Nephron (organoid): ENCODE data around the gene SPIRE2.
"Not testable (repeated sequence)": the region's sequence is repeated elsewhere in the genome, so short reads cannot be mapped to it uniquely, and the experiment has no call there.

Source experiments
- H3K27ac Mint-ChIP-seq, 3 experiments: 2 replicates each; pipeline ENCODE4 v1.8.0; 2020; ENCODE audit warnings: mixed read lengths in 3 of 3, mild to moderate bottlenecking in 2 of 3, moderate library complexity in 1 of 3
- H3K27me3 Mint-ChIP-seq: 2 replicates; pipeline ENCODE4 v1.8.0; 2021; ENCODE audit warnings: low read depth, mild to moderate bottlenecking, moderate library complexity, mixed read lengths
- H3K36me3 Mint-ChIP-seq: 2 replicates; pipeline ENCODE4 v1.8.0; 2020; ENCODE audit warnings: low read depth, mixed read lengths
- H3K4me1 Mint-ChIP-seq: 2 replicates; pipeline ENCODE4 v1.8.0; 2020; ENCODE audit warnings: mixed read lengths
- H3K4me3 Mint-ChIP-seq, 3 experiments: 2 replicates each; pipeline ENCODE4 v1.8.0; 2020; ENCODE audit warnings: mild to moderate bottlenecking in 3 of 3, mixed read lengths in 3 of 3, moderate library complexity in 2 of 3
- H3K9me3 Mint-ChIP-seq: 2 replicates; pipeline ENCODE4 v1.8.0; 2020; ENCODE audit warnings: mixed read lengths
- CTCF ChIP-seq, 3 experiments: fragments of 200-600 bp; sonication (generic); IDR thresholded peaks; one replicate each; pipeline ENCODE4 v1.5.0; 2021; ENCODE audit warnings: antibody characterized with exemption in 3 of 3; ENCODE audit not compliant: unreplicated experiment in 3 of 3

Gene SPIRE2

GRCh38 chr16:89827383-89828198 is 684 bp upstream of the SPIRE2 start:
- Mint-ChIP-seq H3K9me3 (no peaks in the 10 kb centered on the region), H3K36me3 (no peaks in the 10 kb centered on the region), H3K27me3 (peaks cover 30% of the 10 kb centered on the region), H3K27ac (peak overlapping the region in 2 of 3 experiments; percentile 31 to 61), H3K4me1 (peaks cover 10% of the 10 kb centered on the region), H3K4me3 (peak overlapping the region; percentile 80 to 83 (median 81))
- TF ChIP-seq CTCF (IDR thresholded peaks at IDR 0.05; ENCODE audit: unreplicated experiment in 3 of 3), result no peak

- H3K36me3 Mint-ChIP-seq, result no peaks in the 10 kb centered on the region
- no peaks in the 10 kb centered on the region for H3K9me3 Mint-ChIP-seq
- H3K4me3 Mint-ChIP-seq, result peak overlapping the region; percentile 76 to 85 (median 85)
- TF ChIP-seq CTCF (IDR thresholded peaks at IDR 0.05; ENCODE audit: unreplicated experiment in 3 of 3), result no peak
- H3K27ac Mint-ChIP-seq, result no peak overlapping the region
- peaks cover 30% of the 10 kb centered on the region for H3K27me3 Mint-ChIP-seq
- H3K4me1 Mint-ChIP-seq, result peaks cover 5% of the 10 kb centered on the region
These were observed 775 bp downstream of the SPIRE2 start for GRCh38 chr16:89828870-89829629.

GRCh38 chr16:89829630-89830437 is 1.6 kb downstream of the SPIRE2 start:
- peaks cover 30% of the 10 kb centered on the region for H3K27me3 Mint-ChIP-seq
- TF ChIP-seq CTCF (IDR thresholded peaks at IDR 0.05; ENCODE audit: unreplicated experiment in 3 of 3), result no peak
- H3K36me3 Mint-ChIP-seq, result peaks cover 2% of the 10 kb centered on the region
- peaks cover 5% of the 10 kb centered on the region for H3K4me1 Mint-ChIP-seq
- H3K27ac Mint-ChIP-seq, result no peak overlapping the region
- H3K4me3 Mint-ChIP-seq, result peak overlapping the region; percentile 66 to 80 (median 75)
- no peaks in the 10 kb centered on the region for H3K9me3 Mint-ChIP-seq

- H3K9me3 Mint-ChIP-seq, result no peaks in the 10 kb centered on the region
- TF ChIP-seq CTCF (IDR thresholded peaks at IDR 0.05; ENCODE audit: unreplicated experiment in 3 of 3), result no peak
- H3K4me3 Mint-ChIP-seq, result no peak overlapping the region
- peaks cover 21% of the 10 kb centered on the region for H3K27me3 Mint-ChIP-seq
- H3K4me1 Mint-ChIP-seq, result peaks cover 5% of the 10 kb centered on the region
- no peak overlapping the region for H3K27ac Mint-ChIP-seq
- peaks cover 4% of the 10 kb centered on the region for H3K36me3 Mint-ChIP-seq
These were observed 3.6 kb downstream of the SPIRE2 start for GRCh38 chr16:89831810-89832328.

GRCh38 chr16:89833664-89834363 is 5.5 kb downstream of the SPIRE2 start:
- not testable (repeated sequence) for H3K4me3 Mint-ChIP-seq, H3K27ac Mint-ChIP-seq, H3K4me1 Mint-ChIP-seq, H3K36me3 Mint-ChIP-seq, H3K9me3 Mint-ChIP-seq
- peaks cover 16% of the 10 kb centered on the region for H3K27me3 Mint-ChIP-seq

GRCh38 chr16:89834813-89835363 is 6.6 kb downstream of the SPIRE2 start:
- H3K9me3 Mint-ChIP-seq, H3K27ac Mint-ChIP-seq, H3K36me3 Mint-ChIP-seq, H3K4me3 Mint-ChIP-seq, H3K4me1 Mint-ChIP-seq: not testable (repeated sequence)
- peaks cover 17% of the 10 kb centered on the region for H3K27me3 Mint-ChIP-seq

- H3K27me3 Mint-ChIP-seq, result peaks cover 11% of the 10 kb centered on the region
- not testable (repeated sequence) for H3K36me3 Mint-ChIP-seq, H3K9me3 Mint-ChIP-seq, H3K4me1 Mint-ChIP-seq, H3K4me3 Mint-ChIP-seq, H3K27ac Mint-ChIP-seq
These were observed 8.2 kb downstream of the SPIRE2 start for GRCh38 chr16:89836484-89836883.
